Measurements from ENCODE around the gene TMSB10.

TMSB10 gene

GRCh38 chr2:84953535-84953934, 48.1 kb downstream of the TMSB10 start:
- no peak for DNase-seq (ENCODE audit: extremely low read depth, low read depth)
- no peak for TF ChIP-seq CTCF (IDR thresholded peaks at IDR 0.05; ENCODE audit: low read depth, low read length)

GRCh38 chr2:84954329-84954728, 48.9 kb downstream of the TMSB10 start:
- no peak for DNase-seq (ENCODE audit: extremely low read depth, low read depth)
- no peak for TF ChIP-seq CTCF (IDR thresholded peaks at IDR 0.05; ENCODE audit: low read depth, low read length)
